Endothelial cell of umbilical vein (primary cell): Measurements from ENCODE around the gene COL7A1.

Experiments
- POLR2AphosphoS5 ChIP-seq: IDR thresholded peaks from 2 replicates; pipeline ENCODE4 v1.6.1; 2012; ENCODE audit warnings: low read depth, mild to moderate bottlenecking, control low read depth, low read length, moderate library complexity; ENCODE audit not compliant: insufficient read depth
- TF ChIP-seq, protein P1 (sequence below), 2 donors: IDR thresholded peaks; 1 replicate in 1 of 2; 2 replicates in 1 of 2; pipeline ENCODE4 v1.5.1; 2011; ENCODE audit warnings: low read length in 2 of 2, mild to moderate bottlenecking in 2 of 2, moderate library complexity in 2 of 2, control low read depth in 1 of 2, inconsistent platforms in 1 of 2, low read depth in 1 of 2; ENCODE audit not compliant: insufficient read depth in 1 of 2; ENCODE audit errors: extremely low read depth in 1 of 2

DNA sequence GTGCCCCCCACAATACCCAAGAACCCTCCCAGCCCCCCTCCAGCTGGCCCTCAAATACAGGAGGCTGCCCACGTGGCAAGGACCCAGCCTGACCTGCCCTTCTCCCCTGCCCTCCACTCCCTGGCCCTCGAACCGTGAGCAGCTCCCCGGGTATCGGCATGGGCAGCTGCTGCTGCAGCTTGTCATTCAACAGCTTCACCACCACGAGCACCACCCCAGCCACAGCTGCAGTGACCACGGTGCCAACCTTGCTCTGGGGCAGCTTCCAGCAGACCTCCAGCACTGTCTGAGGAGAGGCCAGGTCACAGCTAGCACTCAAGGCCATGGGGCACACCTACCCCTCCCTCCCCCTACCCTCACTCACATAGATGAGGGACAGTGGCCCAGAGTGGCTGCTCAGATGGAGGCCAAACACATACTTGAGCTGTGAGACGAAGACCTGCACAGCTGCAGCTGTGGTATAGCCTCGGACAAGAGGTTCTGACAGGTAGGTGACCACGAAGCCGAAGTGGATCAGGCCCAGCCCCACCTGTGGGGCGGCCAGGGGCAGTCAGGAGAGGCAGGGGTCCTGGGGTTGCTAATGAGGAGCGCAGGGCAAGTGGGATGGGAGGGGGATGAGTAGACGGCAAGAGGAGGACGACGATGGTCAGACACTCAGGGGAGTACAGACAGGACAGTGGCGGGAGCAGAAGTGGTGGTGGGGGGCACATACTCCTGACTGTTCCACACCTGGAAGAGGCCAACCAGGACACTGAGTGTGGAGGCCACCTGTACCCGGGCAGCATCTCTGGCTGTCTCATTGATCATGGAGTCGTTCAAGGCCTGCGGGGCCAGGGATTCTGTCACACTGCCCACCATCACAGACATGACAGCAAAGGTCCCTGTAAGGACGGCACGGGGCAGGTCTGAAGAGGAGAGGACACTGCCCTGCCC lies 36.7 kb upstream of the COL7A1 start:
- TF ChIP-seq, protein P1, sequence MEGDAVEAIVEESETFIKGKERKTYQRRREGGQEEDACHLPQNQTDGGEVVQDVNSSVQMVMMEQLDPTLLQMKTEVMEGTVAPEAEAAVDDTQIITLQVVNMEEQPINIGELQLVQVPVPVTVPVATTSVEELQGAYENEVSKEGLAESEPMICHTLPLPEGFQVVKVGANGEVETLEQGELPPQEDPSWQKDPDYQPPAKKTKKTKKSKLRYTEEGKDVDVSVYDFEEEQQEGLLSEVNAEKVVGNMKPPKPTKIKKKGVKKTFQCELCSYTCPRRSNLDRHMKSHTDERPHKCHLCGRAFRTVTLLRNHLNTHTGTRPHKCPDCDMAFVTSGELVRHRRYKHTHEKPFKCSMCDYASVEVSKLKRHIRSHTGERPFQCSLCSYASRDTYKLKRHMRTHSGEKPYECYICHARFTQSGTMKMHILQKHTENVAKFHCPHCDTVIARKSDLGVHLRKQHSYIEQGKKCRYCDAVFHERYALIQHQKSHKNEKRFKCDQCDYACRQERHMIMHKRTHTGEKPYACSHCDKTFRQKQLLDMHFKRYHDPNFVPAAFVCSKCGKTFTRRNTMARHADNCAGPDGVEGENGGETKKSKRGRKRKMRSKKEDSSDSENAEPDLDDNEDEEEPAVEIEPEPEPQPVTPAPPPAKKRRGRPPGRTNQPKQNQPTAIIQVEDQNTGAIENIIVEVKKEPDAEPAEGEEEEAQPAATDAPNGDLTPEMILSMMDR (IDR thresholded peaks at IDR 0.05; ENCODE audit: extremely low read depth in 1 of 2, insufficient read depth in 1 of 2, low read depth in 1 of 2, low read length in 2 of 2) = no peak
- TF ChIP-seq POLR2AphosphoS5 = no peak
